NOMO-1 (cell line): ENCODE results near the gene RNF39.
"Not testable (repeated sequence)": the region's sequence is repeated elsewhere in the genome, so short reads cannot be mapped to it uniquely, and the experiment has no call there.

Experiments
- DNase-seq, 2 experiments: peaks; one replicate each; lab custom pipeline; 2025; ENCODE audit not compliant: unreplicated experiment in 2 of 2; lab: John Stamatoyannopoulos, UW

RNF39 gene

DNA sequence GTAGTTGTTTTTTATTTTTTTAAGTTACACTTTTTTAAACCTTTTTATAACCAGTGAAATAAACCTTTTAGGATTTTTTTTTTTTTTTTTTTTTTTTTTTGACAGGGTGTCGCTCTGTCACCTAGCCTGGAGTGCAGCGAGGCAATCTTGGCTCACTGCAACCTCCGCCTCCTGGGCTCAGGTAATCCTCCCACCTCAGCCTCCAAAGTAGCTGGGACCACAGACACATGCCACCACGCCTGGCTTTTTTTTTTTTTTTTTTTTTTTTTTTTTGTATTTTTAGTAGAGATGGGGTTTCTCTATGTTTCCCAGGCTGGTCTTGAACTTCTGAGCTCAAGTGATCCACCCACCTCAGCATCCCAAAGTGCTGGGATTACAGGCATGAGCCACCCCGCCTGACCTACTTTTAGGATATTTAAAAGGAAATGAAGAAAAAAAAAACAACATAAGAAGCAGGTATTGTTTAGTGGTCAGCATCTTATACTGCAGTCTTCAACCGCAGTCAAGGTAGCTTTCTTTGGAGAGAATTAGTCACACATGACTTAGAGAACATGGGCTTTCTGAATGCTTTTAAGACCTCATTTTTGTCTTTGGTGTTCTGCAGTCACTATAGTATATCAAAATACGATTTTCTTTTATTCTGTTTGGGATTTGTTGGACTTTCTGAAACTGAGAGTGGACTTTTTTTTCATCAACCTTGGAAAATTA, 12.9 kb downstream of the RNF39 start:
- no peak for DNase-seq

- DNase-seq, result no peak
Observed at GRCh38 chr6:30061858-30062458, 13.6 kb downstream of the RNF39 start.

DNA sequence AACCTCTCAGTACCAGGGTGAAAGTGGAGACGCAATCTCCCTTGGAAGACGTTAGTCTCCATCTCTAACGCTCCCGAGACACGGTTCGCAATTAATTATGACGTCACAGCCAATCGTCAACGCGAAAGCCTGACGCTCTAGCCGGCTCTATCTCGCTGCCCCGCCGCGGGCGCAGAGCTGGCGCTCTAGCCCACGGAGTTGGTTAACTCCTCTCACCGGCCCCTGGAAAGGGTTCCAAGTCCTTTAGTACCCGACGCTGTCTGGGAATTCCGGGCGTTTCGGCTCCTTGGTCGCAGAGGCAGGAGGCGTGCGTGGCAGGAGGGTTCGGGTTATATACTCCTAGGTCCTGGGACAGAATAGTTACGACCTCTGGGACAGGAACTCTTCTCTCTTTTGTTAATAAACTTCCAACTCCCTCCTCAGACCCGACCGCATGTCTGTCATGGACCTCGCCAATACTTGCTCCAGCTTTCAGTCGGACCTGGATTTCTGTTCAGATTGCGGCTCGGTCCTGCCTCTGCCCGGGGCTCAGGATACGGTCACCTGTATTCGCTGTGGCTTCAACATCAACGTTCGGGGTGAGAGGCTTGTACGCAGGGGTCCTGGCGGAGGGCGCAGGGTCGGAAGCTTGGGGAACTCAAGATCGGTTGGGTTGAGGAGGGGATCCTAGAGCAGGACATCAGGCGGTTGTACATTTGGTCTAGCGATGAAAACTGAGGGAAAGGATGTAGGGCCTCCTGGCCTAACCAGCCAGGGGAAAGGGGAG, 14.3 kb downstream of the RNF39 start, which contains the start of gene POLR1H:
Gene POLR1H, plus strand, starts transcription at position 174 of the 766 bp plus-strand sequence. Its CDS starts 260 bp downstream, at position 434.
- peak; percentile 92 to 94 for DNase-seq

DNA sequence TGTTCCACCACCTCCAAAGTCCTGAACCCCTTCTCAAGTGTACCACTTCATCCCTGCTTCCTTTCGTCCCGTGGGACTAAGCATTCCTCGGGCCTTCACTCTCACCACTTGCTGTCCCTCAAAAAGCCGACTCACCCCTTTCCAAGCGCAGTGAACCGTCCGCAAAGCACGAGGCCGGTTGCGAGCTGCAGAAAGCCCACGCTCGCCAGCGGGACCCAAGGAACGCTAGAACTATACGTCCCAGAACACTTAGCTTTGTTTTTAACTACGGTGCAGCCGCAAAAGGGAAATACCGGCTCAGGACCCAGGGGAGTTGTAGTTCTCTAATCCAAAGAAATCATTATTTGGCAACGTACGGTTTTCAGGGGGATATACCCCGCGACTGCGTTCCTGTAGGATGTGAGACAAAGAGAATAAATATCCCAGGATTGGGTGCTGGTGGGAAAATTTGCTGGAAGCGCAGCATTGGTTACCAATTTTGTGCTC, 14.9 kb downstream of the RNF39 start:
- peak; percentile 69 for DNase-seq

GRCh38 chr6:30055513-30055912, 20.1 kb downstream of the RNF39 start:
- DNase-seq, result no peak

DNA sequence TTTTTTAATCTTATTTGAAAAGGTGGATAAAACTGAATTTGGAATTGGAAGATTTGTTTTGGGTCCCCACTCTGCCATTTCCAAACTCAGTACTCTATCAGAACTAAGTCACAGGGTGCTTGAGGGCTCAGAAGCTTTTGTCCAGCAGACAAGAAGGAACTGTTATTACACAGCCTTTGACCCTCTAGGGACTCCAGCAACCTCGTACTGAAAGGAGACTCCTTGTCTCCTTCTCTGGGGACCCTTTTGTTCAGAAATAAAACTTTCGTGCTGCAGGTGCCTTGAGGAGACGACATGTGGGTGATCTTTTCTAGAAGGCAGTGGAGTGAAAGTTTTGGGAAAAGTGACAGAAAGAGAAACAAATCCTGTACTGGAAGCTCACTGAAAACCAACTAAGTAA, 21.9 kb downstream of the RNF39 start:
- no peak for DNase-seq

DNA sequence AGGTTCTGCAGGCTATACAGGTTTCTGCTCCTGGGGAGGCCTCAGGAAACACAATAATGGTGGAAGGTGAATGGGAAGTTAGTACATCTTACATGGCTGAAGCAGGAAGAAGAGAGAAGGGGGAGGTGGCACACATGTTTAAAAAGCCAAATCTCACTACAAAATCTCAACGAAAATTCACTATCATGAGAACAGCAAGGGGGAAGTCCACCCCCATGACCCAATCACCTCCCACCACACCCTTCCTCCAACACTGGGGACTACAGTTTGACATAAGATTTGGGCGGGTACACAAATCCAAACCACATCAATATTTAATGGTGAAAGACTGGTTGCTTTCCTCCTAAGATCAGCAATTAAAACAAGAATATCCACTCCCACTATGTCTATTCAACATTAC, 28.3 kb downstream of the RNF39 start:
- DNase-seq, result peak in 1 of 2 experiments; percentile 10

DNA sequence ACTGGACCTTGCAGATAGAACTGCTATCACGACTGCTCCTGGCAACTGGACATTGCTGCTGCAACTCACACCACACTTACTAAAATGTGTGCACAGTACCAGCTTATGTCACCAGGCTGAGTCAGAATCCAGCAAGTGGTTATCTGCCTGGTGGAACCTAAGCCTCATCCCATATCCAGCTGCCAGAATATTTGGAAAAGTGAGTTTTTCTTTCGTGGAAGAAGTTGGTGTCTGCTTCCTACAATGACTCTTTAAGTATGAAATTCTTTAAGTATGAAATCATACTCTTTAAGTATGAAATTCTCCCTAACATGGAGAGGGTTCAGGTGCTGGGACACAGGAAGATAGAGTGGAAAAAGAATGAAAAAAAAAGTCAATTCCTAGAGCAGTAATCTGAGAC, 30.9 kb downstream of the RNF39 start:
- DNase-seq, result no peak

- DNase-seq, result no peak
Observed at GRCh38 chr6:30043744-30044143, 31.8 kb downstream of the RNF39 start.

- DNase-seq, result no peak
Observed at GRCh38 chr6:30042914-30043313, 32.7 kb downstream of the RNF39 start.

GRCh38 chr6:30042476-30042875, 33.1 kb downstream of the RNF39 start:
- no peak for DNase-seq

DNA sequence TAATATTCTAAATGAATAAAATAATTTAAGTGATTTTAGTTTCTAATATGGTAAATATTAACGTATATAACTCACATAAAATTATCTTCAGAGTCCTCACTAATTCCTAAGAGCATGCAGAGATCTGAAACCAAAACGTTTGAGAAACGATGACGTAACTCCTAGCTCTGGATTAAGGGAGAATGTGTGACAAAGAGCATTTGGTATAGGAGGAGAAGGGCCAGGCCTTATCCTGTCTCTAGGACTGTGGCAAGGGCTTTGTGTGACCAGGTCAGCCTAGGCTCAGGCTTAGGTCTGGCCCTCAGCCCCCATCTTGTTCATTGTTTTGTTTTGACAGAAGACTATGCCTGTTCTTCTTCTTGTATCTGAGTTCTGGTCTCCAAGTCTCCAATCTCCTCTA, 33.7 kb downstream of the RNF39 start:
- no peak for DNase-seq

- no peak for DNase-seq
Observed at GRCh38 chr6:30041221-30041620, 34.3 kb downstream of the RNF39 start.

DNA sequence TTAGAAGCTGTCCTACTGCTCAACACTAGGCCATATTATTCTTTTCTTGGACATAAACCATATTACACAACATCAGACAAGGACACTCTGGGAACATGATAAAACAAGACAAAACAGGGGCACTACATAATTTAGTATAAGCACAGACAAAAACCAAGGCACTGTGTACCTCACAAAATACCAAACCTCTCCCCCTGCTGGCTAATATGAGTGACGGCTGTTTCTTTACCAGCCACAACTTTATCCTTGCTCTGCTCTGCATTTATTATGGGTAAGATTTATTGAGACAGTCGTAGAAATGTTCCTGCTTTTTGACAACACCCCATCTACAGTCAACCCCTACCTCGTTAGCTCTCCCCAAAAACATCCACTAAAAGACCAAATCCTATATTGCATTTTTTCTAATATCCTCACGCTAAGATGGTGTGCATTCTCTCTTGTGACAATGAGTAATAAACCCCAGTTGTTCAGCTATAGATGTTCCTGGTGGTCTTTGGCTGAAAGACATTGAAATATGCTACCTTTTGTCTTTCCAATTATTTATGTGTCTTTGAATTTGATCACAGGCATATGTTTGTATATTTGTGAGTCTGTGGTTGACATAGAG, 38.3 kb downstream of the RNF39 start:
- DNase-seq, result peak in 1 of 2 experiments; percentile 53

- peak in 1 of 2 experiments; percentile 52 for DNase-seq
Observed at GRCh38 chr6:30035784-30036183, 39.8 kb downstream of the RNF39 start.

- DNase-seq, result peak; percentile 84 to 90
Observed at GRCh38 chr6:30033440-30033839, 42.1 kb downstream of the RNF39 start.

DNA sequence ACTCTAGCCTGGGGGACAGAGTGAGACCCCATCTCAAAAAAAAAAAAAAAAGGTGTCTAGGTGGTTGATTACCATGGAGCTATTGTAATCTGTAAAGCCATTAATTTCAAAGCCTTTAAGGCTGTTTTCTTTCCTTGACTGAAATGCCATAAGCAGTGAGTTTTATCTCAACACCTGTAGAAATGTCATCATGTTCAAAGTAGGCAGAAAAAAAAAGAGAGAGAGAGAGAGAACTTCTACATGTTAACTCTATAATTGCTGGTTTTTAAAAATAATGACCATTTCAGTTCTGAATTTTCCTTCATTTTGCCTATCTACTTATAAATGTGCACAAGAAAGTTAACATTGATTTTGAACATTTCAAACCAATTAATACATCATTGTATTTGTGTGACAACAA, 44.2 kb downstream of the RNF39 start:
- DNase-seq, result no peak

DNA sequence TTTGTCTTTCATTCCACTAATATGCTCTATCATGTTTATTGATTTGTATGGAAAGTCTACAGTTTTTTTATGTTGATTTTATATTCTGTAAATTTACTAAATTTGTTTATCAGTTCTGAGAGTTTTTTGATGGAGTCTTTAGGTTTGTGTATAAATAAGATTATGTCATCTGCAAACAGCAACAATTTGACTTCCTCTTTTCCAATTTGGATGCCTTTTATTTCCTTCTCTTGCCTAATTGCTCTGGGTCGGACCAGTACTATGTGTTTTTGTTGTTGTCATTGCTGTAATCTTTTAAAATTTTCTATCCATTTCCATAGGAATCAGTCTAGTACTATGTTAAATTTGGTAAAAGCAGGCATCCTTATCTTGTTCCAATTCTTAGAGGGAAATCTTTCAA, 46.0 kb downstream of the RNF39 start:
- DNase-seq, result no peak

DNA sequence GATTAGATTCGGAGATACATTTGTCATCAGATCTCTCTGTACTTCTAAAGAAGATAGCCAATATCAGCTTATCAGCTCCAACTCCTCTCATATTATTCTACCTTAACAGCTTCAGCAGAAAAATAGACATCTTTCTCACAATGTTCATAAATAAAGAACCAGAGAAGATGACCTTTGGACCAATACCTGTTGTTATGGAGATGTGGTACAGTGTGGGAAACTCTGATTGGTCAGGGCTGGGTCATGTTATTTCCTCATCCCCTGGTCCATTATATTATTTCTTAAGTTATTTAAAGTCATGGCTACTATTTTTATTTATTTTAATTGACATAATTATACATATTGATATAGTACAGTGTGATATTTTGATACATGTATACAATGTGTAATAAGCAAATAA, 50.4 kb downstream of the RNF39 start:
- no peak for DNase-seq

DNA sequence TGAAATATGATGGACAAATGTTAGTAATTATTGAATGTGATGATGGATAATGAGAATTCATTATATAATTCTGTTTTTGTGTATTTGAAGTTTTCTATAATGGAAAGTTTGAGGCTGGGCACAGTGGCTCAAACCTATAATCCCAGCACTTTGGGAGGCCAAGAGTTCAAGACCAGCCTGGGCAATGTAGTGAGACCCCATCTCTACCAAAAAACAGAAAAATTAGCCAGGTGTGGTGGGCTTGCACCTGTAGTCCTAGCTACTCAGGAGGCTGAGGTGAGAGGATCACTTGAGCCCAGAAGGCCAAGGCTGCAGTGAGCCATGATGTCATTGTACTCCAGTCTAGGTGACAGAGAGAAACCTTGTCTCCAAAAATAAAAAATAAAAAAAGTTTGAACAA, 52.9 kb downstream of the RNF39 start:
- DNase-seq, result not testable (repeated sequence)

DNA sequence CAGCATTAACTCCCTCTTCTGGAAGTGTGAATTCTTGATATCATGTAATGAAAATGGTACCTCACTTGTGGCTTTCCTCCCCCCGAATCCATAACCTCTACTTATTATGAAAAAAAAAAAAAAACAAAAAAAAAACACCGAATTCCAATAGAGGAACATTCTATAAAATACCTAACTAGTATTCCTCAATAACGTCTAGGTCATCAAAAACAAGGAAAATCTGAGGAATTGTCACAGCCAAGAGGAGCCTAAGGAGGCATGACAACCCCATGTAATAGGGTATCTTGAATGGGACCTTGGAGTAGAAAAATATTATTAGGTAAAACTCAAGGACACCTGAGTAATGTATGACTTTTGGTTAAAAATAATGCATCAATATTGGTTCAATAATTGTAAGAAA, 53.4 kb downstream of the RNF39 start:
- DNase-seq, result no peak
